HG03469 (cell line): Measurements from ENCODE around the gene KCNMA1.
"Not testable (repeated sequence)": the region's sequence is repeated elsewhere in the genome, so short reads cannot be mapped to it uniquely, and the experiment has no call there.

Experiments
- ATAC-seq: cut with Tn5 transposase; IDR thresholded peaks from one replicate; pipeline ENCODE4 v1.9.1; 2021; ENCODE audit warnings: mild to moderate bottlenecking, moderate library complexity, moderate number of reproducible peaks; ENCODE audit not compliant: unreplicated experiment

Gene KCNMA1

DNA sequence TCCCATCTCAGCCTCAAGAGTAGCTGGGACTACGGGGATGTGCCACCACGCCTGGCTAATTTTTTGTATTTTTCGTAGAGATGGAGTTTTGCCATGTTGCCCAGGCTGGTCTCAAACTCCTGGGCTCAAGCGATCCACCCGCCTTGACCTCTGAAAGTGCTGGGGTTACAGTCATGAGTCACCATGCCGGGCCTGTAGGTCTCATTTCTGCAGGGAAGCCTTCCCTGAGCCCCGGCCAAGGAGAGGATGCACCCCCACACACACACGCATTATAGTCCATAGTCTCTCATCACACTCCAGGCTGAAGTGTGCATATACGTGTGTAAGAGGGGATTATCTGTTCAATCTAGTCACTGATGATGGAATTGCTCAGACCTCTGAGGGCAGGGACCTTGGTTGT, 29.3 kb downstream of the KCNMA1 start:
- ATAC-seq, result no peak

DNA sequence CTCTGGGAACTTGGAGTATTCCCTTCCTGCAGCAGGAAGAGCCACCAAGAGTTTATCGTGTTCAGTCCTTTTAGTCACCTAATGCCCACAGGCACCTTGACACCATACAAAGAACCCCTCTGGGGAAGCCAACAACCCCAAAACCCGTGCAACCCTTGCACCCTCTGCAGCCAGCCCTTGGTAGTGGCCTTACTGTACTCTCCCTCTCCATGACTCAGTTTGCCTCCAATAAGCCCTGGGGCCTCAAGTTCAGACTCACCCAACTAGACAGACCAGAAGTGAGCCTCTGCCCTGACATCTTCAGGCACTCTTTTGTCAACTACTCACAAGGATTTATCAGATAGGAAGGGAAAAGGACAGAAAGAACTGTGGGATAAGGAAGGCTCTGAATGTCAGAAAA, 30.9 kb downstream of the KCNMA1 start:
- no peak for ATAC-seq

DNA sequence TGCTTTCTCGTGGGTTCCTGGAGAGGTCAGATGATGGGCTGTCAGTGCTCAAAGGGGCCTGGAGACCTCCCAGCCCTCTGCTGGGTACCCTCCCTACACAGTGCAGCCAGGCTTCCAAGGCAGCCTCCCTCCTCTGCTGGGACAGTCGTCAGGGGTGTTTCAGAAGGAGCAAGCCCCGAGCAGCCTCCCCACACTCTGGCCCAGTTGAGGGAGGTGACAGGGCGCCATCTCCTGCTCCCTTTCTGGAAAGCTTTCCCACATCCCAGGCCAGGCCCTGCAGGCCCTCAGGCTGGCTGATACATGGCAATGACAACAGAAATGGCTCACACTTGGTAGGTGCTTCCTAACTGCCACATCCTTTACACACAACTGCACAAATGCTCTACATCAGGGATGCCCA, 32.1 kb downstream of the KCNMA1 start:
- ATAC-seq, result no peak

GRCh38 chr10:77604941-77605351, 32.7 kb downstream of the KCNMA1 start:
- no peak for ATAC-seq

GRCh38 chr10:77604063-77604462, 33.5 kb downstream of the KCNMA1 start:
- no peak for ATAC-seq

DNA sequence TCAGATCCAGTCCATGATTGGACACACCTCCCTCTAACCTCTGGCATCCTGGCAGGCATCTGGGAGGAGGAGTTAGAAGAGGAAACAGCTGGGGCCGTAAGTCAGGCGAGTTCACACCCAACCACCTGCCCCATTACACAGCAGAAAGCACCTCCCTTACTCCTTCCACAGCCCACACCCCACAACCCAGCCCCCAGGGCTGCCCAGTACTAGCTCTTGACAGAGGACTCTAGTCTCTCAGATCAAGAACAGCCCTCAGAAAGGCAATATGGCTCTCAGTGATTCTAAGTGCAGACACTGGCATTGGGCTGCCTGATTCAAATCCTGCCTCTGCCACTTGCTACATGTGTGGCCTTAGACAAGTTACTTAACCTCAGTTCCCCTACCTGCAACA, 34.1 kb downstream of the KCNMA1 start:
- no peak for ATAC-seq

DNA sequence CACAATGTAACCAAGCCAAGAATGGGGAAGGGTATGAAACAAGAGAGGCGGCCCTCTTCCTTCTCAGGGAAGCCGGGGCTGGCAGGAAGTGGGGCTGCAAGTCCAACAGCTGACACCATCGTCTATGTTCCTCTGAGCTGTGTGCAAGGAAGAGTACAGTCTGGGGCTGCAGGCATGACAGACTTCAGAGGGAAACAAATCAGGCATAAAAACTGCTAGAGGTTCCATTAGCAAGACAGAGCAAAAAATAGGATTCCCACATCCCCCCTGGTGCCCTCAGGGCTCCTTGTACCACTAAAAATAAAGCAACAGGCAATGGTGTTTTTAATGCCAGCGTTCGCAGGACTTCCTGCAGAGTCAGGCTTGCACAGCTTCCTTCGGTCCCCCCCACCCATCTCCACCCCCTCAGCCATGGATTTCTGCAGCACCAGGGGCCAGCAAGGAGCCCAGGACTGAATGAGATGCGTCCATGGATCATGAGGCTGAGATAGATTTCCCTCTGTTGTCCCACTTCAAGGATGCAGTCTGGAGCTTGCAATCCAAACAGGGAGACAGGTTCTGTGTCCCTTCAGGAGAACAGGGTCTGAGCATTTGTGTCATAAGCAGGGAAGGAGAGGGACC, 34.6 kb downstream of the KCNMA1 start:
- ATAC-seq, result no peak

- no peak for ATAC-seq
These were observed 35.2 kb downstream of the KCNMA1 start for GRCh38 chr10:77602231-77602912.

DNA sequence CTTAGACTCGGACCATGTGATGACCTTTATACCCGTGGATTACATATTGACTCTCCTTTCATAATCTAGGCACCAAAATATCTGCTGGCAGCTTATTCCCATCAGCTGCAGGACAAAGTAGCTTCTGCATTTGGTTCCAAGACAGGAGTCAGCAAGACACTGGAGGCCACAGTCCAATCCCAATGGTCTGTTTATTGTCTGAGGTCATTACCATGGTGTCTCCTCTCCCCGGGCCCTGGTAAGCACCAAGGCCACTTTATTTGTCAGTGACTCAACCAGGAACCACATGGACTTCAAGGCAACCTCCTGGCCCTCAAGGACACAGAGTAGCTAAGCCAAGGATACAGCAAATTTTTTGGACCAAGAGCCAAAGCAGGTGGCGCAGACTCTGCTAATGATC, 36.1 kb downstream of the KCNMA1 start:
- ATAC-seq, result no peak

GRCh38 chr10:77600640-77601039, 37.0 kb downstream of the KCNMA1 start:
- no peak for ATAC-seq

GRCh38 chr10:77599651-77600050, 38.0 kb downstream of the KCNMA1 start:
- no peak for ATAC-seq

- no peak for ATAC-seq
These were observed 39.0 kb downstream of the KCNMA1 start for GRCh38 chr10:77598606-77599005.

- no peak for ATAC-seq
These were observed 40.0 kb downstream of the KCNMA1 start for GRCh38 chr10:77597560-77597959.

GRCh38 chr10:77594471-77594783, 43.2 kb downstream of the KCNMA1 start:
- ATAC-seq, result no peak

- no peak for ATAC-seq
These were observed 43.7 kb downstream of the KCNMA1 start for GRCh38 chr10:77593771-77594470.

DNA sequence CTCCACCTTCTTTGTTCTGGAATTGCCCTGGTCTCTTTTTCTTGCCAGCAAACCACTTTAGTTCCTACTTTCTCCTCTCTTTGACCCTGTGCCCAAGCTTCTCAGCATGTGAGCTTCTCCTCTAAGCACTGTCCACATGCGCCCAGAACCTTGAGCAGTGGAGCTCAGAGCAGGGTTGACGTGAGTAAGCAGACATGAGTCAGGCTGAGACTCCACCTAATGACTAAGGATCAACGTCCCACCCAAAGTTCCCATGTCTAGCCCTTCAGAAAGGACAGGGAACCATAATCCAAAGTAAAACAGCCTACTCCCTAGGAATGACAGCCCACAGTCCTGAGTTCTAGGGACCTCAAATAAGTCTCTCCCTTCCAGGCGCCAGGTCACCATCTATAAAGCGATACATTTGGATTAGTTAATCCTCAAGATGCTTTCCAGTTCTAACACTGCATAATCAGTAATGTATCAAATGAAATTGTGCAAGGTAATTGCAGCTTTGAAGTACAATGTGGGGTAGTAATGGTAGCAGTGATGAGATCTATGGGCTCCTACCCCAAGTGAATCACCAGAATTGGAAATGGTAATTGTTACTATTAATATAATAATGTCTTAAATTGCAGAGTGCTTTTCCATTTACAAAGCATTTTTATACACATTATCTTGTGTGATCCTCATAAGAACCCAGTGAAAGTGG, 44.5 kb downstream of the KCNMA1 start:
- no peak for ATAC-seq

DNA sequence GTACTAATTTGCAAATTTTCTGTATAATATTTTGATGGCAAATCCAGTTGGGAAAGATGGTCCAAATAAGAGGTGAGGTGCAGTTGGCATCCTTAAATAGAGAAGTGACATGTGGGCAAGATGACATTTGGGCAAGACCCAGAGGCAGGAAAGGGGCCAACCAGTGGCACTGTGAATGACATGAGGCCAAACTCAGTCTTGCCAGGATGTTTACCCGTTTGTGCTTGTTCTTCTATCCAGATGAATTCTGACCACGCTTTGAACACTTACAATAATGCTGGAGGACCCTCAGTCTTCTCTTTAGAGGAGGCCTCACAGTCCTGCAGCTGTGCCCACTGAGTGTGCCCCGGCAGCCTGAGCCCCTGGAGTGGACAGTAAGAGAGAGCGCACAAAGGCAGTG, 45.1 kb downstream of the KCNMA1 start:
- ATAC-seq, result no peak

DNA sequence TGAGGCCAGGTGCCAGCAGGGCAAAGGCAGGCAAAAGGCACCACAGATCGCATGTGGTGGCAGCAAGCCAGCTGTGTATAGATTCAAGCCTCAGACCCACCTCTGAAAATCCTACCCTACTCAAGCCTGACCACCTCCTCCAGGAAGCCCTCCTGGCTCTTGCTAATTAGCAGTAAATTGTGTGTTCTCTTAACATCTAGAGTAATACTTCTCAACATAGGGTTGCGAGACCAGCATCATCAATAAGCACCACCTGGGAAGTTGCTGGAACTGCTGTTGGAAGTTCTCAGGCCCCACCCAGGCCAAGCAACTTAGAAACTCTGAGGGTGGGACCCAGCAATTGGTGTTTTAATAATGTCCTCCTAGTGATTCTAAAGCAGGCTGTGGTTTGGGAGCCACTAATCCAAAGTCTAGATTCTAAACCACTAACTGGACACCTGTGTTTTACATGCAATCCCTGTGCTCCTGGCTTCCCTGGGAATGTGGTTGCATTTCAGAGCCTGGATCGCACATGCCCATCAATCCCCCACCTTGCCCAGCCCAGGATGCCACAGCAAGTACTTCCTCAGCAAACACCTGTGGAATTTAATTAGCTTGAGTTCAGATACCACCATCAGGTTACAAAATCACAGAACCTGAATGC, 46.2 kb downstream of the KCNMA1 start:
- no peak for ATAC-seq

DNA sequence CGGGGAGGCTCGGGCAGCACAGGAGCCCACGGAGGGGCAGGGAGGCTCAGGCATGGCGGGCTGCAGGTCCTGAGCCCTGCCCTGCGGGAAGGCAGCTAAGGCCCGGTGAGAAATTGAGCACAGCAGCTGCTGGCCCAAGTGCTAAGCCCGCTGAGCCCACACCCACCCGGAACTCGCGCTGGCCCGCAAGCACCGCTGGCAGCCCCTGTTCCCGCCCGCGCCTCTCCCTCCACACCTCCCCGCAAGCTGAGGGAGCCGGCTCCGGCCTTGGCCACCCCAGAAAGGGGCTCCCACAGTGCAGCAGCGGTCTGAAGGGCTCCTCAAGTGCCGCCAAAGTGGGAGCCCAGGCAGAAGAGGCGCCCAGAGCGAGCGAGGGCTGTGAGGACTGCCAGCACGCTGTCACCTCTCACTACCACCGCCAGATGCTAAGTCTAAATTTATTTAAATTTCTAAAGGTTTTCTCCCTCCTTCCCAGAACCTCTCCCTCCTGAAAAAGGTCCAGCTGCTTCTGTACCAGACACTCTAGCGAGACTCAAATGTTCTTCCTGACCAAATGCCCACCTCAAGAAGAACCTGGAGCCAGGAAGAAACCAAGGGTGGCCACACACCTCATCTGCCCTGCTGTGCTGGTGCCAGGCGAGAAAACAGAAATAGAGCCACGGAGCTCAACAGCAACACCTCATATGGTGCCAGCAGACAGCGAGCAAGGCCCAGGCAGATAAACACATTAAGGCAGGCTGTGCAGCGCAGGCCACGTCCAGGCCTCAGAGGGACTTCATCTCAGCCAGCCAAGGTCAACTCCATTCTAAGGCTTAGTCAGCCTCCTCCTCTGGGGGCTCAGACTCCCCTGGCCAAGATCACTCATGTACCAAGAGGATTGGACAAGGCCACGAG, 47.0 kb downstream of the KCNMA1 start:
- ATAC-seq, result no peak

DNA sequence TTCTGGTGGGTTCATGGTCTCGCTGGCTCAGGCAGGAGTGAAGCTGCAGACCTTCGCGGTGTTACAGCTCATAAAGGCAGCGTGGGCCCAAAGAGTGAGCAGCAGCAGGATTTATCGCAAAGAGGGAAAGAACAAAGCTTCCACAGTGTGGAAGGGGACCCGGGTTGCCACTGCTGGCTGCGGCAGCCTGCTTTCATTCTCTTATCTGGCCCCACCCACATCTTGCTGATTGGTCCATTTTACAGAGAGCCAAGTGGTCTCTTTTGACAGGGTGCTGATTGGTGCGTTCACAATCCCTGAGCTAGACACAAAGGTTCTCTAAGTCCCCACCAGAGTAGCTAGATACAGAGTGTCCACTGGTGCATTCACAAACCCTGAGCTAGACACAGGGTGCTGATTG, 47.9 kb downstream of the KCNMA1 start:
- ATAC-seq, result not testable (repeated sequence)
